ENCODE data around the gene NRTN.

Gene NRTN

DNA sequence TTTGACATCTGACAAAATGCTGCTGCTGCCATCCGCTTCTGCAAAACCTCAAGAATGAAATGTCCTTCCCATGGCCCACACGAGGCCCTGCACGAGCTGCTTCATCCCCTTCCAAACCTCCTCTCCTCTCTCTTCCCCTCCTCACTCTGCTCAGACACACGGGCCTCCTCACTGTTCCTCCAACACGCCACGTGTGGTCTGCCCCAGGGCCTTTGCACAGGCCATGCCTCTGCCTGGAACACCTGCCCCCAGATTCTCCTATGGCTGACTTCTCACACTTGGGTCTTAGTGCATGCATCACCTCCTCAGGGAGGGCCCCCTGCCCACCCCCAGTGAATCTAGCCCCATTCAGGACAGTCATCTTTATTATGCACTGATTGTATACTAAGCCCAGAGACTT is 15.9 kb downstream of the NRTN start:
- no CpG with 5 or more reads among the region's 6 CpGs for WGBS (ENCODE audit: extremely low coverage, insufficient coverage, insufficient read length)
- no peak overlapping the region for H3K4me3 ChIP-seq (ENCODE audit: low read depth, low read length)
- no peak for DNase-seq

DNA sequence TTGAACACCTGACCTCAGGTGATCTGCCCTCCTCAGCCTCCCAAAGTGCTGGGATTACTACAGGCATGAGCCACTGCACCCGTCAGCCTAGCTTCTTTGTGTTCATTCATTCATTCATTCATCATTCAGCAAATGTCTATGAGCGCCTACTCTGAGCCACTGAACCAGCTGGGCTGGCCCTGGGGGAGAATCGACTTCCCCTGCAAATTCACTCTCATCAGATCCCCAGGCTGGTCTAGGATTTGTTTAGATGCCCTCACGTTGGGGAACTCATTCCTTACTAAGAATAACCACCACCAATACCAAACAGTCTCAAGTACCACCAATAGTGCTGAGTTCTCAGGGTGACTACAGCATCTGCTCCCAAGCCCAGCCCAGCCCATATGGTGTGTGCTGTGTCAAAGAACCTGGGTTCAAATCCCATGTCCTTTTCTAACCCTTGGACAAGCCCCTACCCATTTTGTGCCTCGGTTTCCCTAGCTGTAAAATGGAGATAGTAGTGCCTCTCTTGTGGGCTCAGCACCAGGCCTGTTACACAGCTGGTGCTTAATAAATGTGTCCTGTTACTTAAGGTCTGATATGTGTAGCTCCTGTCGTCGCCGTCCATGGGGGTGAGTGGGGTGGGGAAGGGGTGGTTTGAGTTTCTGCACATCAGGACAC is 16.8 kb downstream of the NRTN start:
- peaks cover 3% of the 10 kb centered on the region for H3K9me3 ChIP-seq (ENCODE audit: insufficient read depth, low read depth, low read length)
- H4K8ac ChIP-seq (ENCODE audit: low read depth, low read length), result no peak overlapping the region
- WGBS (ENCODE audit: extremely low coverage, insufficient coverage, insufficient read length), result no CpG with 5 or more reads among the region's 8 CpGs
- no peak overlapping the region for H3K23ac ChIP-seq (ENCODE audit: low read length)
- H4K12ac ChIP-seq (ENCODE audit: low read depth, low read length), result no peak overlapping the region
- no peak overlapping the region for H2BK12ac ChIP-seq (ENCODE audit: low read length)
- H3K4ac ChIP-seq (ENCODE audit: low read depth, low read length), result no peak overlapping the region
- no peaks in the 10 kb centered on the region for H3K79me2 ChIP-seq (ENCODE audit: control insufficient read depth, insufficient read depth, low read length, poor library complexity)
- no peak overlapping the region for H3K14ac ChIP-seq (ENCODE audit: low read length)
- H3K27me3 ChIP-seq (ENCODE audit: insufficient read depth, low read length), result no peaks in the 10 kb centered on the region
- H3K9ac ChIP-seq (ENCODE audit: low read length), result no peak overlapping the region
- no peak overlapping the region for H2BK120ac ChIP-seq (ENCODE audit: insufficient read depth, low read length, poor library complexity)
- H3K18ac ChIP-seq (ENCODE audit: low read length), result no peak overlapping the region
- H4K91ac ChIP-seq (ENCODE audit: low read depth, low read length), result no peak overlapping the region
- no peak overlapping the region for H2BK5ac ChIP-seq (ENCODE audit: low read depth, low read length, poor library complexity)
- no peaks in the 10 kb centered on the region for H3K79me1 ChIP-seq (ENCODE audit: low read length)
- H2AK5ac ChIP-seq (ENCODE audit: low read length), result no peak overlapping the region
- H2AFZ ChIP-seq (ENCODE audit: insufficient read depth, low read length, poor library complexity), result no peak overlapping the region
- H3K4me1 ChIP-seq (ENCODE audit: control insufficient read depth in 1 of 2, insufficient read depth in 2 of 2, low read length in 2 of 2), result no peaks in the 10 kb centered on the region
- no peak overlapping the region for H3K27ac ChIP-seq (ENCODE audit: low read depth, low read length)
- DNase-seq, result no peak
- H3K4me3 ChIP-seq (ENCODE audit: low read depth, low read length), result no peak overlapping the region
- no peaks in the 10 kb centered on the region for H3K36me3 ChIP-seq (ENCODE audit: control insufficient read depth in 1 of 2, insufficient read depth in 2 of 2, low read length in 2 of 2)
- no peak overlapping the region for H3K4me2 ChIP-seq (ENCODE audit: low read length)

More for the DNA sequence above, 15.9 kb downstream of the NRTN start:
- Histone ChIP-seq H4K91ac (ENCODE audit: low read depth, low read length) (no peak overlapping the region), H3K4me2 (ENCODE audit: low read length) (no peak overlapping the region), H3K36me3 (ENCODE audit: control insufficient read depth in 1 of 2, insufficient read depth in 2 of 2, low read length in 2 of 2) (no peaks in the 10 kb centered on the region), H3K9ac (ENCODE audit: low read length) (no peak overlapping the region), H2BK120ac (ENCODE audit: insufficient read depth, low read length, poor library complexity) (no peak overlapping the region), H3K9me3 (ENCODE audit: insufficient read depth, low read depth, low read length) (peaks cover 3% of the 10 kb centered on the region), H4K12ac (ENCODE audit: low read depth, low read length) (no peak overlapping the region), H3K14ac (ENCODE audit: low read length) (no peak overlapping the region), H3K27me3 (ENCODE audit: insufficient read depth, low read length) (no peaks in the 10 kb centered on the region), H3K4me1 (ENCODE audit: control insufficient read depth in 1 of 2, insufficient read depth in 2 of 2, low read length in 2 of 2) (no peaks in the 10 kb centered on the region), H3K4ac (ENCODE audit: low read depth, low read length) (no peak overlapping the region), H4K8ac (ENCODE audit: low read depth, low read length) (no peak overlapping the region), H3K79me1 (ENCODE audit: low read length) (no peaks in the 10 kb centered on the region), H3K27ac (ENCODE audit: low read depth, low read length) (no peak overlapping the region), H2AK5ac (ENCODE audit: low read length) (no peak overlapping the region), H3K79me2 (ENCODE audit: control insufficient read depth, insufficient read depth, low read length, poor library complexity) (no peaks in the 10 kb centered on the region), H2BK12ac (ENCODE audit: low read length) (no peak overlapping the region), H2AFZ (ENCODE audit: insufficient read depth, low read length, poor library complexity) (no peak overlapping the region), H3K23ac (ENCODE audit: low read length) (no peak overlapping the region), H3K18ac (ENCODE audit: low read length) (no peak overlapping the region), H2BK5ac (ENCODE audit: low read depth, low read length, poor library complexity) (no peak overlapping the region)

DNA sequence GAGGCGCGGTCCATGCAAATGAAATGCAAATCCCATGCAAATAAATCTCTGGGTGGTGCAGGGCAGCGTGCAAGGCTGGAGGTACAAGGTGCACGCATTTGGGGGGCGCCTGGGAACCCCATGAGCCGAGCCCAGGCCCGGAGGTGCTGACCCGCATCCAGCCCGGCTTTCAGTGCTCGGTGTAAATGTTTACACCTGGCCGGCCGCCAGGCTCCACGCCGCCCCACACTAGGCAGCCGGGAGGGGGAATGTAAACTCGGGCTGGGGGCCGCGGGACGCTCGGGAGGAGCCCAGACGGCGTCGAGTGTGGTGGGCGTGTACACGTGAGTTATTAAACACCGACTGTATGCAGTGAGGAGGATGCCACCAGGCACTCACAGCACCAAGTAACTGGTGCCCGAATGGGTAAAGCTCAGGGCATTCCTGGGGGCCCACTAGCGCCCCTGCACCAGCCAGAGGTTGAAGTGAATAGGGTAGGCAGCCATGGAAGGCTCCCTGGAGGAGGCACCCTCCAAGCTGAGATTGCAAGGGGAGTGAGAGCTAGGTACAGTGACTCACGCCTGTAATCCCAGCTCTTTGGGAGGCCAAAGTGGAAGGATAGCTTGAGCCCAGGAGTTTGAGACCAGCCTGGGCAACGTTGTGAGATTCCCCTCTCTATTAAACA is 17.4 kb downstream of the NRTN start:
- Histone ChIP-seq H3K4me3 (ENCODE audit: low read depth, low read length) (no peak overlapping the region), H3K18ac (ENCODE audit: low read length) (no peak overlapping the region), H3K14ac (ENCODE audit: low read length) (no peak overlapping the region), H2BK12ac (ENCODE audit: low read length) (no peak overlapping the region), H3K23ac (ENCODE audit: low read length) (no peak overlapping the region), H3K36me3 (ENCODE audit: control insufficient read depth in 1 of 2, insufficient read depth in 2 of 2, low read length in 2 of 2) (no peaks in the 10 kb centered on the region), H3K79me2 (ENCODE audit: control insufficient read depth, insufficient read depth, low read length, poor library complexity) (no peaks in the 10 kb centered on the region), H3K9ac (ENCODE audit: low read length) (no peak overlapping the region), H4K8ac (ENCODE audit: low read depth, low read length) (no peak overlapping the region), H4K91ac (ENCODE audit: low read depth, low read length) (no peak overlapping the region), H4K12ac (ENCODE audit: low read depth, low read length) (no peak overlapping the region), H2BK5ac (ENCODE audit: low read depth, low read length, poor library complexity) (no peak overlapping the region), H3K4me2 (ENCODE audit: low read length) (no peak overlapping the region), H2BK120ac (ENCODE audit: insufficient read depth, low read length, poor library complexity) (no peak overlapping the region), H2AFZ (ENCODE audit: insufficient read depth, low read length, poor library complexity) (no peak overlapping the region), H3K4me1 (ENCODE audit: control insufficient read depth in 1 of 2, insufficient read depth in 2 of 2, low read length in 2 of 2) (peaks cover 0 to 3% of the 10 kb centered on the region in 2 experiments), H3K9me3 (ENCODE audit: insufficient read depth, low read depth, low read length) (peaks cover 3% of the 10 kb centered on the region), H2AK5ac (ENCODE audit: low read length) (no peak overlapping the region), H3K27ac (ENCODE audit: low read depth, low read length) (no peak overlapping the region), H3K4ac (ENCODE audit: low read depth, low read length) (no peak overlapping the region), H3K79me1 (ENCODE audit: low read length) (no peaks in the 10 kb centered on the region), H3K27me3 (ENCODE audit: insufficient read depth, low read length) (no peaks in the 10 kb centered on the region)
- no peak for DNase-seq
- no CpG with 5 or more reads among the region's 30 CpGs for WGBS (ENCODE audit: extremely low coverage, insufficient coverage, insufficient read length)

DNA sequence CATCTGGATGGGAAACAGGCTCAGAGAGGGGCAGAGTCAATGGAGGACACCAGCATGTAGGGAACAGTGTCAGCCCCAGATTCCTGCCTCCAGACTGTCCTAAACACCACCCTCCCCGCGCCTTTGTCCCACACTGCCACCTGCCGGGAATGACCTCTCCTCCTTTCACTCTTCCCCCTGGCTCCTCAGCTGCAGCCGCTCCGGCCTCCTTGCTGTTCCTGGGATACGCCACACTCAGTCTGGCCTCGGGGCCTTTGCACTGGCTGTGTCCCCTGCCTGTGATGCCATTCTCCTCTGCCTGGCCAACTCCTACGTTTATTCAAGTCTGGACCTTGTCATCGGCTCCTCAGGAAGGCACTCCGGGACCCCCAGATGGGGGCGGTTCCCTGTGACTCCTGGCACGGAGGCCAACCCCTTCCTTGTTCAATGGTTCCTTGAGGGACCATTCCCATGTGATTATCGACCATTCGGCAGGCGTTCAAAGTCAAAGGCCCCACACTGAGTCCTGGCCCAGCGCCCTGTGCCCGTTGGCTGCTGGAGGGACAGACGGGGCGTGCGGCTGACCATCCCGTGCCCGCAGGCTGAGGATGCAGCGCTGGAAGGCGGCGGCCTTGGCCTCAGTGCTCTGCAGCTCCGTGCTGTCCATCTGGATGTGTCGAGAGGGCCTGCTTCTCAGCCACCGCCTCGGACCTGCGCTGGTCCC is 18.9 kb downstream of the NRTN start:
- H3K9ac ChIP-seq (ENCODE audit: low read length), result no peak overlapping the region
- no CpG with 5 or more reads among the region's 30 CpGs for WGBS (ENCODE audit: extremely low coverage, insufficient coverage, insufficient read length)
- no peak overlapping the region for H4K8ac ChIP-seq (ENCODE audit: low read depth, low read length)
- H3K14ac ChIP-seq (ENCODE audit: low read length), result no peak overlapping the region
- H2AFZ ChIP-seq (ENCODE audit: insufficient read depth, low read length, poor library complexity), result no peak overlapping the region
- H2BK120ac ChIP-seq (ENCODE audit: insufficient read depth, low read length, poor library complexity), result no peak overlapping the region
- no peak overlapping the region for H2AK5ac ChIP-seq (ENCODE audit: low read length)
- H3K36me3 ChIP-seq (ENCODE audit: control insufficient read depth in 1 of 2, insufficient read depth in 2 of 2, low read length in 2 of 2), result no peaks in the 10 kb centered on the region
- peak; percentile 52 to 70 for DNase-seq
- H3K4me3 ChIP-seq (ENCODE audit: low read depth, low read length), result no peak overlapping the region
- H4K91ac ChIP-seq (ENCODE audit: low read depth, low read length), result no peak overlapping the region
- no peak overlapping the region for H3K4ac ChIP-seq (ENCODE audit: low read depth, low read length)
- no peak overlapping the region for H2BK5ac ChIP-seq (ENCODE audit: low read depth, low read length, poor library complexity)
- H3K4me2 ChIP-seq (ENCODE audit: low read length), result no peak overlapping the region
- no peak overlapping the region for H2BK12ac ChIP-seq (ENCODE audit: low read length)
- no peak overlapping the region for H4K12ac ChIP-seq (ENCODE audit: low read depth, low read length)
- no peak overlapping the region for H3K18ac ChIP-seq (ENCODE audit: low read length)
- H3K23ac ChIP-seq (ENCODE audit: low read length), result no peak overlapping the region
- peaks cover 8% of the 10 kb centered on the region for H3K79me1 ChIP-seq (ENCODE audit: low read length)
- H3K79me2 ChIP-seq (ENCODE audit: control insufficient read depth, insufficient read depth, low read length, poor library complexity), result peaks cover 4% of the 10 kb centered on the region
- peaks cover 3% of the 10 kb centered on the region for H3K9me3 ChIP-seq (ENCODE audit: insufficient read depth, low read depth, low read length)
- no peaks in the 10 kb centered on the region for H3K27me3 ChIP-seq (ENCODE audit: insufficient read depth, low read length)
- peaks cover 5% of the 10 kb centered on the region in 2 experiments for H3K4me1 ChIP-seq (ENCODE audit: control insufficient read depth in 1 of 2, insufficient read depth in 2 of 2, low read length in 2 of 2)
- H3K27ac ChIP-seq (ENCODE audit: low read depth, low read length), result no peak overlapping the region
